Activated naive CD8-positive, alpha-beta T cell treated with anti-CD3 and anti-CD28 coated beads, Interleukin-2, amount 50 U/mL, for 24 hours (primary cell): ENCODE data around the gene YWHAQ.

Experiments used
- ATAC-seq: fragments of 150-1000 bp; cut with Tn5 transposase; one replicate; pipeline ENCODE4 v1.10.0; 2021
- DNase-seq: peaks from one replicate; pipeline ENCODE4 v3.0.0; 2021
- H3K27ac Mint-ChIP-seq: one replicate; pipeline ENCODE4 v1.8.0; 2021; ENCODE audit warnings: mild to moderate bottlenecking, mixed read lengths
- H3K27me3 Mint-ChIP-seq: one replicate; pipeline ENCODE4 v1.8.0; 2021; ENCODE audit warnings: mixed read lengths
- H3K36me3 Mint-ChIP-seq: one replicate; pipeline ENCODE4 v1.8.0; 2021; ENCODE audit warnings: low read depth, mixed read lengths
- H3K4me1 Mint-ChIP-seq: one replicate; pipeline ENCODE4 v1.8.0; 2021; ENCODE audit warnings: mixed read lengths
- H3K4me3 Mint-ChIP-seq: one replicate; pipeline ENCODE4 v1.8.0; 2021; ENCODE audit warnings: mild to moderate bottlenecking, moderate library complexity, mixed read lengths
- H3K9me3 Mint-ChIP-seq: one replicate; pipeline ENCODE4 v1.8.0; 2021; ENCODE audit warnings: mixed read lengths

YWHAQ gene

GRCh38 chr2:9661261-9661660 lies 30.5 kb upstream of the YWHAQ start:
- H3K27me3 Mint-ChIP-seq = no peaks in the 10 kb centered on the region
- ATAC-seq (no peak), DNase-seq (no peak)
- H3K27ac Mint-ChIP-seq = no peak overlapping the region
- H3K4me3 Mint-ChIP-seq = no peak overlapping the region
- no peaks in the 10 kb centered on the region for H3K36me3 Mint-ChIP-seq
- H3K4me1 Mint-ChIP-seq = peaks cover 28% of the 10 kb centered on the region
- no peaks in the 10 kb centered on the region for H3K9me3 Mint-ChIP-seq

- DNase-seq (no peak), ATAC-seq (no peak)
- Mint-ChIP-seq H3K4me3 (no peak overlapping the region), H3K4me1 (peaks cover 32% of the 10 kb centered on the region), H3K9me3 (no peaks in the 10 kb centered on the region), H3K27me3 (no peaks in the 10 kb centered on the region), H3K27ac (no peak overlapping the region), H3K36me3 (no peaks in the 10 kb centered on the region)
Observed at GRCh38 chr2:9660781-9661180, 30.0 kb upstream of the YWHAQ start.

- ATAC-seq = no peak
- Mint-ChIP-seq H3K27me3 (no peaks in the 10 kb centered on the region), H3K4me1 (peaks cover 38% of the 10 kb centered on the region), H3K4me3 (no peak overlapping the region), H3K36me3 (no peaks in the 10 kb centered on the region), H3K27ac (no peak overlapping the region), H3K9me3 (no peaks in the 10 kb centered on the region)
- no peak for DNase-seq
Observed at GRCh38 chr2:9660154-9660553, 29.4 kb upstream of the YWHAQ start.

- peaks cover 39% of the 10 kb centered on the region for H3K4me1 Mint-ChIP-seq
Observed at GRCh38 chr2:9658972-9659371, 28.2 kb upstream of the YWHAQ start.

GRCh38 chr2:9657731-9658130 lies 26.9 kb upstream of the YWHAQ start:
- H3K9me3 Mint-ChIP-seq = no peaks in the 10 kb centered on the region
- no peak for DNase-seq
- no peaks in the 10 kb centered on the region for H3K36me3 Mint-ChIP-seq
- H3K27ac Mint-ChIP-seq = no peak overlapping the region
- peaks cover 26% of the 10 kb centered on the region for H3K4me1 Mint-ChIP-seq
- H3K4me3 Mint-ChIP-seq = no peak overlapping the region
- no peak for ATAC-seq
- H3K27me3 Mint-ChIP-seq = peaks cover 2% of the 10 kb centered on the region

More at GRCh38 chr2:9658972-9659371, 28.2 kb upstream of the YWHAQ start:
- Mint-ChIP-seq H3K27me3 (peaks cover 2% of the 10 kb centered on the region), H3K4me3 (no peak overlapping the region), H3K27ac (no peak overlapping the region), H3K9me3 (no peaks in the 10 kb centered on the region), H3K36me3 (no peaks in the 10 kb centered on the region)
- ATAC-seq (no peak), DNase-seq (no peak)

GRCh38 chr2:9657083-9657482 lies 26.3 kb upstream of the YWHAQ start:
- Mint-ChIP-seq H3K27ac (no peak overlapping the region), H3K4me1 (peaks cover 23% of the 10 kb centered on the region), H3K27me3 (peaks cover 2% of the 10 kb centered on the region), H3K4me3 (no peak overlapping the region), H3K36me3 (no peaks in the 10 kb centered on the region), H3K9me3 (no peaks in the 10 kb centered on the region)
- no peak for ATAC-seq
- DNase-seq = no peak

- Mint-ChIP-seq H3K9me3 (no peaks in the 10 kb centered on the region), H3K4me3 (peak overlapping the region; percentile 7), H3K27ac (peak overlapping the region; percentile 72), H3K4me1 (peaks cover 23% of the 10 kb centered on the region), H3K36me3 (no peaks in the 10 kb centered on the region), H3K27me3 (peaks cover 2% of the 10 kb centered on the region)
- ATAC-seq (peak; percentile 95), DNase-seq (peak; percentile 39)
Observed at GRCh38 chr2:9656270-9656766, 25.5 kb upstream of the YWHAQ start.

- no peaks in the 10 kb centered on the region for H3K36me3 Mint-ChIP-seq
- peak; percentile 29 for DNase-seq
- peaks cover 27% of the 10 kb centered on the region for H3K4me1 Mint-ChIP-seq
- peak; percentile 72 for ATAC-seq
- no peaks in the 10 kb centered on the region for H3K9me3 Mint-ChIP-seq
- peak overlapping the region; percentile 72 for H3K27ac Mint-ChIP-seq
- H3K27me3 Mint-ChIP-seq = peaks cover 2% of the 10 kb centered on the region
- H3K4me3 Mint-ChIP-seq = no peak overlapping the region
Observed at GRCh38 chr2:9655441-9656269, 24.9 kb upstream of the YWHAQ start.

- DNase-seq (no peak), ATAC-seq (no peak)
- Mint-ChIP-seq H3K36me3 (no peaks in the 10 kb centered on the region), H3K4me3 (no peak overlapping the region), H3K9me3 (no peaks in the 10 kb centered on the region), H3K4me1 (peaks cover 35% of the 10 kb centered on the region), H3K27ac (peak overlapping the region; percentile 21), H3K27me3 (peaks cover 2% of the 10 kb centered on the region)
Observed at GRCh38 chr2:9654452-9655100, 23.8 kb upstream of the YWHAQ start.

- Mint-ChIP-seq H3K4me1 (peaks cover 35% of the 10 kb centered on the region), H3K27ac (no peak overlapping the region), H3K36me3 (no peaks in the 10 kb centered on the region), H3K9me3 (no peaks in the 10 kb centered on the region), H3K4me3 (no peak overlapping the region), H3K27me3 (peaks cover 2% of the 10 kb centered on the region)
- DNase-seq (no peak), ATAC-seq (no peak)
Observed at GRCh38 chr2:9653485-9654271, 22.9 kb upstream of the YWHAQ start.

GRCh38 chr2:9652898-9653479 lies 22.2 kb upstream of the YWHAQ start:
- DNase-seq (no peak), ATAC-seq (no peak)
- Mint-ChIP-seq H3K27ac (no peak overlapping the region), H3K4me1 (peaks cover 35% of the 10 kb centered on the region), H3K27me3 (peaks cover 2% of the 10 kb centered on the region), H3K9me3 (no peaks in the 10 kb centered on the region), H3K36me3 (no peaks in the 10 kb centered on the region), H3K4me3 (no peak overlapping the region)

- H3K4me1 Mint-ChIP-seq = peaks cover 35% of the 10 kb centered on the region
- no peaks in the 10 kb centered on the region for H3K9me3 Mint-ChIP-seq
- no peak overlapping the region for H3K4me3 Mint-ChIP-seq
- no peak overlapping the region for H3K27ac Mint-ChIP-seq
- peaks cover 2% of the 10 kb centered on the region for H3K27me3 Mint-ChIP-seq
- no peak for DNase-seq
- no peak for ATAC-seq
- H3K36me3 Mint-ChIP-seq = no peaks in the 10 kb centered on the region
Observed at GRCh38 chr2:9652267-9652666, 21.5 kb upstream of the YWHAQ start.

- no peak overlapping the region for H3K4me3 Mint-ChIP-seq
- peaks cover 2% of the 10 kb centered on the region for H3K27me3 Mint-ChIP-seq
Observed at GRCh38 chr2:9650119-9650821, 19.5 kb upstream of the YWHAQ start.

GRCh38 chr2:9649261-9649660 lies 18.5 kb upstream of the YWHAQ start:
- Mint-ChIP-seq H3K27ac (no peak overlapping the region), H3K4me1 (peaks cover 12% of the 10 kb centered on the region), H3K27me3 (no peaks in the 10 kb centered on the region), H3K4me3 (no peak overlapping the region), H3K9me3 (no peaks in the 10 kb centered on the region), H3K36me3 (no peaks in the 10 kb centered on the region)
- no peak for ATAC-seq
- DNase-seq = no peak

More at GRCh38 chr2:9650119-9650821, 19.5 kb upstream of the YWHAQ start:
- H3K4me1 Mint-ChIP-seq = peaks cover 17% of the 10 kb centered on the region
- ATAC-seq (peak; percentile 20), DNase-seq (no peak)
- no peaks in the 10 kb centered on the region for H3K9me3 Mint-ChIP-seq
- H3K27ac Mint-ChIP-seq = no peak overlapping the region
- H3K36me3 Mint-ChIP-seq = no peaks in the 10 kb centered on the region
